IMR-90 (cell line): ENCODE measurements around the gene TBX20.

ENCODE experiments used
- CEBPB ChIP-seq: IDR thresholded peaks from 2 replicates; pipeline ENCODE4 v1.6.1; 2012; ENCODE audit warnings: low read depth, low read length, improper control_type of control experiment
- CTCF ChIP-seq: conservative IDR thresholded peaks from 2 replicates; pipeline ENCODE4 v1.5.1; 2012; ENCODE audit warnings: mild to moderate bottlenecking, low read depth, low read length, improper control_type of control experiment
- FOS ChIP-seq: fragments of 150-350 bp; IDR thresholded peaks from 2 replicates; pipeline ENCODE4 v1.6.1; 2016; ENCODE audit warnings: low read depth, low read length
- MAZ ChIP-seq: IDR thresholded peaks from 2 replicates; pipeline ENCODE4 v1.6.1; 2012; ENCODE audit warnings: low read depth, mild to moderate bottlenecking, low read length, improper control_type of control experiment, moderate library complexity, borderline replicate concordance
- NFE2L2 ChIP-seq: fragments of 150-350 bp; IDR thresholded peaks from 2 replicates; pipeline ENCODE4 v1.6.1; 2016; ENCODE audit warnings: low read depth, mild to moderate bottlenecking, low read length
- POLR2A ChIP-seq: IDR thresholded peaks from 2 replicates; pipeline ENCODE4 v1.6.1; 2012; ENCODE audit warnings: mild to moderate bottlenecking, low read depth, low read length
- RAD21 ChIP-seq: IDR thresholded peaks from 2 replicates; pipeline ENCODE4 v1.6.1; 2012; ENCODE audit warnings: low read length, improper control_type of control experiment
- RCOR1 ChIP-seq: IDR thresholded peaks from 2 replicates; pipeline ENCODE4 v1.6.1; 2012; ENCODE audit warnings: mild to moderate bottlenecking, low read length, improper control_type of control experiment; ENCODE audit not compliant: insufficient replicate concordance
- RFX5 ChIP-seq: IDR thresholded peaks from 2 replicates; pipeline ENCODE4 v1.8.0; 2012; ENCODE audit warnings: low read depth, mild to moderate bottlenecking, low read length, moderate library complexity
- SMC3 ChIP-seq: fragments of 150-350 bp; IDR thresholded peaks from 2 replicates; pipeline ENCODE4 v1.6.1; 2016; ENCODE audit warnings: low read depth, mild to moderate bottlenecking, antibody characterized with exemption, low read length, moderate library complexity
- USF2 ChIP-seq: fragments of 150-350 bp; IDR thresholded peaks from 2 replicates; pipeline ENCODE4 v1.6.1; 2017; ENCODE audit warnings: mild to moderate bottlenecking, antibody characterized with exemption, low read length, low read depth

DNA sequence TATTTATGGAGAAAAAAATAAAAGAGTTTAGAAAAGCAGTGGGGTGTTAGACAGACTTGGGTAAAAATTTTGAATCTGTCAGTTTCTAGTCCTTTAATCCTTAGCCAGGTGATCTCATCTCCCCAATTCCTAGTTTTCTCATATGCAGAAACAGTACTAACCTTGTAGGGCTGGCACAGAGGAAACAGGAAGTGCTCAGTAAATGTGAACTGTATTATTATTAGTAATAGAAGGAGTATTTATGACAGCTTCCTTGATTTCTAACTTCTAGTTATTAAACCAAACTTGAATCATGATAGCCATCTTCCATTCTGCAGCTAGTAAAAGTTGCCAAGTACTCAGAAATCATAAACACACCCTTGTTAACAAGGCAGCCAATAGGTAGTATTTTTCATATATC is 12.5 kb downstream of the TBX20 start:
- TF ChIP-seq POLR2A (no peak), CTCF (no peak), CEBPB (no peak), RAD21 (no peak), MAZ (no peak), NFE2L2 (no peak), RCOR1 (no peak), RFX5 (no peak), USF2 (no peak), SMC3 (no peak), FOS (no peak)
